CD4-positive, alpha-beta T cell (primary cell): ENCODE data around the gene RARS2. TPM values are rescaled to one million over a fixed set of nuclear protein-coding genes. Genes with fewer than 3 reads are reported as not detected.

Experiments
- ATAC-seq: fragments of 200-7000 bp; cut with Tn5 transposase; one replicate; pipeline ENCODE4 v1.10.0; 2022; ENCODE audit warnings: mild to moderate bottlenecking; ENCODE audit not compliant: poor library complexity
- CTCF ChIA-PET: fragments of 350-600 bp; sonication (Branson Sonifier 250); formaldehyde crosslinking; loops from one replicate; lab custom pipeline; 2021; ENCODE audit warnings: antibody characterized with exemption, inconsistent platforms; lab: Charles Lee
- POLR2A ChIA-PET: fragments of 350-600 bp; sonication (Branson Sonifier 250); formaldehyde crosslinking; loops from one replicate; lab custom pipeline; 2021; ENCODE audit warnings: antibody characterized with exemption, inconsistent platforms; lab: Charles Lee
- DNase-seq, 14 experiments: peaks; one replicate each; pipeline ENCODE4 v3.0.0-alpha.2; 2013 to 2020; ENCODE audit warnings: mixed read lengths in 2 of 14
- H3K27ac ChIP-seq, 2 donors: one replicate each; pipeline versions ENCODE4 v1.5.1 to v1.7.0; 2013; ENCODE audit warnings: low read length in 2 of 2, low read depth in 1 of 2, mild to moderate bottlenecking in 1 of 2
- H3K27me3 ChIP-seq, 2 experiments: 1 replicate in 1 of 2; 2 replicates in 1 of 2; pipeline versions ENCODE4 v1.6.1 to v1.7.0; 2013; ENCODE audit warnings: low read length in 2 of 2, control low read depth in 1 of 2, mild to moderate bottlenecking in 1 of 2, moderate library complexity in 1 of 2; ENCODE audit not compliant: insufficient read depth in 2 of 2, control insufficient read depth in 1 of 2
- H3K36me3 ChIP-seq: one replicate; pipeline ENCODE4 v1.6.1; 2013; ENCODE audit warnings: low read length, control low read depth; ENCODE audit not compliant: insufficient read depth
- H3K4me1 ChIP-seq: one replicate; pipeline ENCODE4 v1.6.1; 2013; ENCODE audit warnings: low read length, control low read depth; ENCODE audit not compliant: insufficient read depth
- H3K4me3 ChIP-seq: one replicate; pipeline ENCODE4 v1.5.1; 2013; ENCODE audit warnings: mild to moderate bottlenecking, low read length, moderate library complexity
- H3K9me3 ChIP-seq, 2 experiments: 1 replicate in 1 of 2; 2 replicates in 1 of 2; pipeline versions ENCODE4 v1.6.1 to v1.7.0; 2013; ENCODE audit warnings: low read length in 2 of 2, mild to moderate bottlenecking in 2 of 2, control low read depth in 1 of 2, moderate library complexity in 1 of 2; ENCODE audit not compliant: control insufficient read depth in 1 of 2, insufficient read depth in 1 of 2
- H3K27ac Mint-ChIP-seq: one replicate; pipeline ENCODE4 v1.8.0; 2020; ENCODE audit warnings: mixed read lengths
- H3K27me3 Mint-ChIP-seq: one replicate; pipeline ENCODE4 v1.8.0; 2021; ENCODE audit warnings: mixed read lengths
- H3K36me3 Mint-ChIP-seq: one replicate; pipeline ENCODE4 v1.8.0; 2021; ENCODE audit warnings: low read depth, mixed read lengths
- H3K4me1 Mint-ChIP-seq: one replicate; pipeline ENCODE4 v1.8.0; 2021; ENCODE audit warnings: low read depth, mixed read lengths
- H3K4me3 Mint-ChIP-seq: one replicate; pipeline ENCODE4 v1.8.0; 2020; ENCODE audit warnings: mild to moderate bottlenecking, mixed read lengths
- H3K9me3 Mint-ChIP-seq: one replicate; pipeline ENCODE4 v1.8.0; 2020; ENCODE audit warnings: mixed read lengths
- intact Hi-C, 2 experiments: fragments of 100-400 bp; cut with DNase I in 1 of 2; cut with micrococcal nuclease in 1 of 2; formaldehyde crosslinking; loops; one replicate each; pipeline versions ENCODE4 v1.15.1 to v1.9.0; 2023 to 2025; cut with DNase I, micrococcal nuclease
- total RNA-seq, 174 experiments: library from RNA in 2 of 174; stranded (reverse) in 2 of 174; gene quantifications; one replicate each; pipeline ENCODE4 v1.2.3 and lab custom pipeline; 2021 to 2026
- TF ChIP-seq, protein P1 (sequence below): fragments of 200-600 bp; IDR thresholded peaks from one replicate; pipeline ENCODE4 v1.8.0; 2022; ENCODE audit warnings: antibody characterized with exemption, mild to moderate bottlenecking

RARS2 gene
- total RNA-seq, 2 experiments from 2014 or later, result 21.9 to 22.4 TPM

DNA sequence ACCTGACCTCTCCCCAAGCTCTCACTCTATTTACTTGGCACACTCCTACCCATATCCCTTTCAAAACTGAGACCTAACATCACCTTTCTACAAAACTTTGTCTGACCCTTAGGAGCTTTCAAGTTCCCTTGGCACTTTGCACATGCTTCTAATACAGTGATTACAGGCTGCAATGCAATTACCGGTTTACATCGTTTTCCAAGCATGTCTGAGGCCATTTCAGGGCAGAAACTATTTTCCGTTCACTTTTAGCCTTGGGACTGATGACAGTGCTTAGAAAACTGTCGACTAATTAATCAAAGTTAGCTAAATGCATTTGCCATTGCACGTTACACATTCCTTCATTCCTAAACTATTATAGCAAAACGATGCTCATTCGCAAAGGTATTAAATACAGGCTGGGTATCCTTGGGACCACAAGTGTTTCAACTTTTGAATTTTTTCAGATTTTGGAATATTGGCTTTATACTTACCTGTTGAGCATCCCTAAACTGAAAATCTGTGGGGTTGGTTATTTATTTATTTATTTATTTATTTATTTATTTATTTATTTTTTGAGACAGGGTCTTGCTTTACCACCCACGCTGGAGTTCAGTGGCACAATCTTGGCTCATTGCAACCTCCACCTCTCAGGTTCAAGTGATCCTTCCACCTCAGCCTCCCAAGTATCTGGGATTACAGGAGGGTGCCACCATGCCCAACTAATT, 3.3 kb downstream of the RARS2 start:
- Histone ChIP-seq H3K27me3 (no peaks in the 10 kb centered on the region), H3K4me3 (no peak overlapping the region), H3K4me1 (peaks cover 32% of the 10 kb centered on the region), H3K27ac (no peak overlapping the region), H3K36me3 (peaks cover 27% of the 10 kb centered on the region), H3K9me3 (no peaks in the 10 kb centered on the region)
- TF ChIP-seq, protein P1, sequence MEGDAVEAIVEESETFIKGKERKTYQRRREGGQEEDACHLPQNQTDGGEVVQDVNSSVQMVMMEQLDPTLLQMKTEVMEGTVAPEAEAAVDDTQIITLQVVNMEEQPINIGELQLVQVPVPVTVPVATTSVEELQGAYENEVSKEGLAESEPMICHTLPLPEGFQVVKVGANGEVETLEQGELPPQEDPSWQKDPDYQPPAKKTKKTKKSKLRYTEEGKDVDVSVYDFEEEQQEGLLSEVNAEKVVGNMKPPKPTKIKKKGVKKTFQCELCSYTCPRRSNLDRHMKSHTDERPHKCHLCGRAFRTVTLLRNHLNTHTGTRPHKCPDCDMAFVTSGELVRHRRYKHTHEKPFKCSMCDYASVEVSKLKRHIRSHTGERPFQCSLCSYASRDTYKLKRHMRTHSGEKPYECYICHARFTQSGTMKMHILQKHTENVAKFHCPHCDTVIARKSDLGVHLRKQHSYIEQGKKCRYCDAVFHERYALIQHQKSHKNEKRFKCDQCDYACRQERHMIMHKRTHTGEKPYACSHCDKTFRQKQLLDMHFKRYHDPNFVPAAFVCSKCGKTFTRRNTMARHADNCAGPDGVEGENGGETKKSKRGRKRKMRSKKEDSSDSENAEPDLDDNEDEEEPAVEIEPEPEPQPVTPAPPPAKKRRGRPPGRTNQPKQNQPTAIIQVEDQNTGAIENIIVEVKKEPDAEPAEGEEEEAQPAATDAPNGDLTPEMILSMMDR, result no peak
- Mint-ChIP-seq H3K4me3 (peak overlapping the region; percentile 18), H3K9me3 (no peaks in the 10 kb centered on the region), H3K4me1 (peaks cover 86% of the 10 kb centered on the region), H3K36me3 (peaks cover 70% of the 10 kb centered on the region), H3K27me3 (no peaks in the 10 kb centered on the region), H3K27ac (no peak overlapping the region)
- DNase-seq, result no peak
- intact Hi-C loops, result loop anchor here in 1 of 2 experiments (5.0 kb wide), 2 partner anchors 179 to 434 kb away; partner anchors contain the start of gene CFAP206
- POLR2A ChIA-PET, result no interaction called here
- CTCF ChIA-PET, result interaction anchor here (1.6 kb wide), 1 partner anchor 76 kb away, joined by 3 read pairs; no protein-coding TSS in a partner anchor
- no peak for ATAC-seq

DNA sequence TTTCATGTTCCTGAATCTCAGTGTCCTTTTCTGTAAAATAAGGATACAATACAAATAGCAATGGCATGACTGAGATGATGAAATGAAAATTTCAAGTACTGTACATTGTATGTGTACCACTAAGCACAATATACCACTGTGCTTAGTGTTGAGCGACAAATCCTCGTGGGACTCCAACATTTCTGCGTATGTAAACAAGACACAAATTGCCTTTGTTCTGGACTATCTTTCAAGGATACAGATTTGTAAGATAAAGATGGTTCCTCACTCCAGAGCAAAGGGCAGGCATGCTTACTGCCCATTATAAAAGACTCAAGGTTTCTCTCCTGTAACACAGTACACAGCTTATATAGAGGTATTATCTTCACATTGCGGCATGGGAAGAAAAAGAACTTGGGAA, 6.0 kb downstream of the RARS2 start:
- Mint-ChIP-seq H3K27me3 (no peaks in the 10 kb centered on the region), H3K9me3 (no peaks in the 10 kb centered on the region), H3K36me3 (peaks cover 77% of the 10 kb centered on the region), H3K27ac (peak overlapping the region; percentile 15), H3K4me1 (peaks cover 65% of the 10 kb centered on the region), H3K4me3 (no peak overlapping the region)
- DNase-seq, result no peak
- POLR2A ChIA-PET, result interaction anchor here (1.2 kb wide), 1 partner anchor 10 kb away, joined by 3 read pairs; no protein-coding TSS in a partner anchor
- intact Hi-C loops, result no loop called here
- no peak overlapping the region for H3K27ac ChIP-seq
- peaks cover 46% of the 10 kb centered on the region for H3K36me3 ChIP-seq
- TF ChIP-seq, protein P1, result no peak
- no peak overlapping the region for H3K4me3 ChIP-seq
- no peaks in the 10 kb centered on the region for H3K9me3 ChIP-seq
- peaks cover 15% of the 10 kb centered on the region for H3K4me1 ChIP-seq
- no peaks in the 10 kb centered on the region for H3K27me3 ChIP-seq
- no peak for ATAC-seq
- CTCF ChIA-PET, result interaction anchor here (0.7 kb wide), 1 partner anchor 22 kb away, joined by 3 read pairs; no protein-coding TSS in a partner anchor

DNA sequence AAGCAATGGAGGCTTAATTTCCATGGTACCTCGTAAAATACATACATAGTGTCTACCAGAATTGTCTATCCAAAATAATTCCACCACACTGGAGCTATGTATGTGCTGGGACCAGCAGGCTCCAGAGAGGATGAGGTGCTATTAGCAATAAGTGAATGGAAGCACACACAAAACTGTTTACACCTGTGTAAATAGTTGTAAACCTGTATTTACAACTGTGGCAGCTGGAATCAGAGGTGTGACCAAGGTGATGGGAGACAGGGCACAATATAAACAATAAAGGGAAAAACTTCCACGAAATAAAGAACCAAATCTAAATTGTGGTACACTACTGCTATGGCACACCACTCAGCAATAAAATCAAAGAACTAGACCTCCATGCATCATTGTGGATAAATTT, 14.4 kb downstream of the RARS2 start:
- DNase-seq, result no peak
- Histone ChIP-seq H3K36me3 (peaks cover 13% of the 10 kb centered on the region), H3K27me3 (no peaks in the 10 kb centered on the region), H3K27ac (no peak overlapping the region), H3K4me3 (no peak overlapping the region), H3K4me1 (peaks cover 17% of the 10 kb centered on the region), H3K9me3 (no peaks in the 10 kb centered on the region)
- TF ChIP-seq, protein P1, result no peak
- ChIA-PET CTCF (interaction anchor here (0.7 kb wide), 1 partner anchor 75 kb away, joined by 3 read pairs; no protein-coding TSS in a partner anchor), POLR2A (interaction anchor here (0.7 kb wide), 1 partner anchor 14 kb away, joined by 4 read pairs; the partner anchor contains the start of genes ORC3 and RARS2)
- Mint-ChIP-seq H3K36me3 (peaks cover 44% of the 10 kb centered on the region), H3K4me1 (peaks cover 57% of the 10 kb centered on the region), H3K27me3 (no peaks in the 10 kb centered on the region), H3K27ac (peak overlapping the region; percentile 12), H3K4me3 (peak overlapping the region; percentile 36), H3K9me3 (no peaks in the 10 kb centered on the region)
- peak; percentile 10 for ATAC-seq
- intact Hi-C loops, result no loop called here
